Thyroid gland (tissue), 4 donors: ENCODE measurements around the gene ATP6V1G2. TPM values are rescaled to one million over a fixed set of nuclear protein-coding genes. Genes with fewer than 3 reads are reported as not detected.

Source experiments
- DNase-seq, 2 donors: peaks; one replicate each; pipeline ENCODE4 v3.0.0-alpha.2; 2019
- H3K27ac ChIP-seq, 3 donors: fragments of 200-600 bp; sonication (generic); 1 replicate in 2 of 3; 2 replicates in 1 of 3; pipeline ENCODE4 v1.5.1; 2016 to 2019; ENCODE audit warnings: mild to moderate bottlenecking in 1 of 3, moderate library complexity in 1 of 3
- H3K27me3 ChIP-seq: fragments of 200-600 bp; sonication (generic); one replicate; pipeline ENCODE4 v1.5.1; 2019
- H3K36me3 ChIP-seq, 2 donors: fragments of 200-600 bp; sonication (generic); one replicate each; pipeline ENCODE4 v1.5.1; 2016 to 2019
- H3K4me1 ChIP-seq, 2 donors: fragments of 200-600 bp; sonication (generic); one replicate each; pipeline ENCODE4 v1.5.1; 2017 to 2019
- H3K4me3 ChIP-seq, 3 donors: fragments of 200-600 bp; sonication (generic); replicated peaks in 1 of 3; 1 replicate in 2 of 3; 2 replicates in 1 of 3; pipeline ENCODE4 v1.5.1; 2016; ENCODE audit warnings: mild to moderate bottlenecking in 1 of 3
- H3K9me3 ChIP-seq: fragments of 200-600 bp; sonication (generic); one replicate; pipeline ENCODE4 v1.5.1; 2017
- POLR2A ChIP-seq, 2 donors: fragments of 450-650 bp; IDR thresholded peaks; one replicate each; pipeline ENCODE4 v1.6.1; 2017; ENCODE audit warnings: antibody characterized with exemption in 2 of 2, mild to moderate bottlenecking in 2 of 2, moderate library complexity in 1 of 2
- WGBS, 2 donors: methylation state at CpG; one replicate each; pipeline ENCODE4 v1.1.5; 2017; 5-methylcytosine and 5-hydroxymethylcytosine counted together
- intact Hi-C: fragments of 100-400 bp; cut with DNase I; formaldehyde crosslinking; loops from one replicate; pipeline ENCODE4 v1.15.1; 2023
- total RNA-seq, 4 donors: library from RNA; depleted of rRNA; stranded (reverse); fragments of >200 nt; gene quantifications; one replicate each; pipeline ENCODE4 v1.2.3, GENCODE V29; 2016
- TF ChIP-seq, protein P1 (sequence below), 6 experiments: fragments of 200-600 bp in 3 of 6; fragments of 450-650 bp in 3 of 6; sonication (generic) in 3 of 6; IDR thresholded peaks; one replicate each; pipeline ENCODE4 v1.5.1; 2016 to 2019; ENCODE audit warnings: antibody characterized with exemption in 6 of 6, mild to moderate bottlenecking in 2 of 6, inconsistent platforms in 1 of 6, moderate library complexity in 1 of 6

The ATP6V1G2 gene
- total RNA-seq, 4 donors from 2014 or later = 1.2 to 3.9 (median 2.6) TPM

DNA sequence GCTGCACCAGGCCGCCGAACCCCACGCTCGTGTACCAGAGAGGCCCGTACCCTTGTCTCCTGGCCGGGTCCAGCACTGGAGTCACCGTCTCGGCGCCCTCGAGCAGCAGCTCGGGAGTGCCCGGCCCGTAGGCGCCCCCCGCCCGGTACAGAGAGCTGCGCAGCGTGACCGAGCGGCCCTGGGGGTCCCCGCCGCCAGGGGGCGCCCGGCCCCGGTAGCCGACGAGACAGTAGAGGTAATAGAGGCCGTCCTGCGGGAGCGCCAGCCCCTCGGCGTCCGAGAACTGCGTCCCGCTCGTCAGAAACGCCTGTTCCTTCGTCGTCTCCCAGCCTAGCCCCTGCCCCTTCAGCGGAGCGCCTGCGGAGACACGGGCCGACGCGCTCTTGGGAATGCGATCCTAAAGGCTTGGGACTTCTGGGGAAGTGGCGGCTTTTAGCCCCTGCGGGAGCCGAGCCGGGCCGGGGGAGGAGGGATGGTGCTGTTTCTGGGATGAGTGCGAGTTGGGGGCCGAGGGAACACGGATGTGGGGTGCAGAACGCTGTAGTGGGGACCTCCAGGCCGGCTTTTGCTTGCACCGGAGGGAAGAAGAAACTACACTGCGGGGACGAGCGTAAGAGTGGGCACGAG, 34.5 kb upstream of the ATP6V1G2 start:
- no peaks in the 10 kb centered on the region for H3K36me3 ChIP-seq
- intact Hi-C loops = no loop called here
- DNase-seq = peak; percentile 83 to 85
- H3K27ac ChIP-seq = peak overlapping the region in 2 of 3 donors; percentile 10 to 83
- TF ChIP-seq, protein P1, sequence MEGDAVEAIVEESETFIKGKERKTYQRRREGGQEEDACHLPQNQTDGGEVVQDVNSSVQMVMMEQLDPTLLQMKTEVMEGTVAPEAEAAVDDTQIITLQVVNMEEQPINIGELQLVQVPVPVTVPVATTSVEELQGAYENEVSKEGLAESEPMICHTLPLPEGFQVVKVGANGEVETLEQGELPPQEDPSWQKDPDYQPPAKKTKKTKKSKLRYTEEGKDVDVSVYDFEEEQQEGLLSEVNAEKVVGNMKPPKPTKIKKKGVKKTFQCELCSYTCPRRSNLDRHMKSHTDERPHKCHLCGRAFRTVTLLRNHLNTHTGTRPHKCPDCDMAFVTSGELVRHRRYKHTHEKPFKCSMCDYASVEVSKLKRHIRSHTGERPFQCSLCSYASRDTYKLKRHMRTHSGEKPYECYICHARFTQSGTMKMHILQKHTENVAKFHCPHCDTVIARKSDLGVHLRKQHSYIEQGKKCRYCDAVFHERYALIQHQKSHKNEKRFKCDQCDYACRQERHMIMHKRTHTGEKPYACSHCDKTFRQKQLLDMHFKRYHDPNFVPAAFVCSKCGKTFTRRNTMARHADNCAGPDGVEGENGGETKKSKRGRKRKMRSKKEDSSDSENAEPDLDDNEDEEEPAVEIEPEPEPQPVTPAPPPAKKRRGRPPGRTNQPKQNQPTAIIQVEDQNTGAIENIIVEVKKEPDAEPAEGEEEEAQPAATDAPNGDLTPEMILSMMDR (IDR thresholded peaks at IDR 0.05) = peak; percentile 61 to 97 (median 94)
- TF ChIP-seq POLR2A (IDR thresholded peaks at IDR 0.05) = peak in 1 of 2 donors; percentile 63
- H3K27me3 ChIP-seq = no peaks in the 10 kb centered on the region
- peak overlapping the region; percentile 58 to 91 (median 73) for H3K4me3 ChIP-seq
- peaks cover 10 to 12% of the 10 kb centered on the region in 2 donors for H3K4me1 ChIP-seq
- H3K9me3 ChIP-seq = no peaks in the 10 kb centered on the region
- 1 to 2% methylated on average over 18 to 27 of the region's 62 CpGs for WGBS, 2 donors

- no peak for DNase-seq
- Histone ChIP-seq H3K36me3 (no peaks in the 10 kb centered on the region), H3K27ac (peak overlapping the region in 2 of 3 donors; percentile 10 to 83), H3K4me3 (peak overlapping the region in 2 of 3 donors; percentile 58 to 91), H3K9me3 (no peaks in the 10 kb centered on the region), H3K27me3 (no peaks in the 10 kb centered on the region), H3K4me1 (peaks cover 10 to 12% of the 10 kb centered on the region in 2 donors)
- 40 to 43% methylated on average over 11 of the region's 11 CpGs for WGBS, 2 donors
- intact Hi-C loops = no loop called here
- no peak for TF ChIP-seq POLR2A (IDR thresholded peaks at IDR 0.05)
- TF ChIP-seq, protein P1 (IDR thresholded peaks at IDR 0.05) = no peak
Observed at GRCh38 chr6:31580438-31580740, 34.0 kb upstream of the ATP6V1G2 start.

DNA sequence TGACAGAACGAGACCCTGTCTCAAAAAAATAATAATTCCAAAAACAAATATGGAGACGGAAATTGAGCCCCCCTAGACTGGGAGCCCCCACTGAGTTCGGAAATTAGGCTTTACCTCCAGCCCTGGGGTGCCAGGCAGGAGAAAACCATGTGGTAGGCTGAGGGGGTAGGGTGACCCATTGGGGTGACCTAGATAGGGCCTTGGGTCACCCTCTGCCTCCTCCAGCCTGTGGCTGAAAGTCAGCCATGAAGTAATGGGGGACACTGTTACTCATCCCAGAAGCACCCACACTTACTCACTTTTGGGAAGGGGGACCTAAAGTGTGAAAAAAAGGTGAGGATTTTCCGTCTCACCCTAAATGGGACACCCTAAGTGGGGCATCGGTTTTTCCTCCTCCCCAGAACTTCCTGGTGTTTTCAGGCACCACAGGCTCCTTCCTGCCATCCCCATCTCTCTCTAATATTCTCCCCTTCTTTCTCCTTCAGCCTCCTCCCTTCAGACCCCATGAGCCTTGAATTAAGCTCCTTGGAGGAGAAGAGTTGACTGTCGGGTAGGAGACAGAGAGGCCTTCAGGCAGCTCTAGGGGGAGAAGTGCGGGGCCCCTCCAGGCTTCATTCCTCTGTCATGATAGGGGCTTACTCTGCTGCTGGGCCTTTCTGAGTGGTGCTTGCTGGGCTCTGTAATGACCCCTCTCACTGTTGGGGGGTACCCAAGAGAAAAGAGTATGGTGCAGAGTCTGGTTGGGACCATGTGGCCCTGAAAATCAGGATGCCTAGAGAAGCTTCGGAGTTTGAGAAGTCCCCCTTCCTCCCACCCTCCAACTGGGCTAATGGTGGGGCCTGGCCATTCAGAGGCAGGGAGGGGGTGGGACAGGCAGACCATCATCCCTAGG, 33.4 kb upstream of the ATP6V1G2 start:
- Histone ChIP-seq H3K27ac (no peak overlapping the region), H3K27me3 (no peaks in the 10 kb centered on the region), H3K36me3 (no peaks in the 10 kb centered on the region), H3K9me3 (no peaks in the 10 kb centered on the region), H3K4me1 (peaks cover 10 to 12% of the 10 kb centered on the region in 2 donors), H3K4me3 (no peak overlapping the region)
- intact Hi-C loops = no loop called here
- WGBS, 2 donors = 91 to 92% methylated on average over 8 of the region's 8 CpGs
- TF ChIP-seq, protein P1 (IDR thresholded peaks at IDR 0.05) = no peak
- no peak for TF ChIP-seq POLR2A (IDR thresholded peaks at IDR 0.05)
- DNase-seq = no peak

- intact Hi-C loops = no loop called here
- 86 to 94% methylated on average over 3 of the region's 3 CpGs for WGBS, 2 donors
Observed at GRCh38 chr6:31579119-31579505, 32.7 kb upstream of the ATP6V1G2 start.

More at GRCh38 chr6:31579119-31579505, 32.7 kb upstream of the ATP6V1G2 start:
- H3K4me1 ChIP-seq = peaks cover 10 to 12% of the 10 kb centered on the region in 2 donors
- H3K27ac ChIP-seq = no peak overlapping the region
- H3K27me3 ChIP-seq = no peaks in the 10 kb centered on the region
- H3K36me3 ChIP-seq = no peaks in the 10 kb centered on the region
- no peak overlapping the region for H3K4me3 ChIP-seq
- DNase-seq = no peak
- TF ChIP-seq, protein P1 (IDR thresholded peaks at IDR 0.05) = no peak
- no peak for TF ChIP-seq POLR2A (IDR thresholded peaks at IDR 0.05)
- no peaks in the 10 kb centered on the region for H3K9me3 ChIP-seq
